Measurements from ENCODE around the gene OR7C2.

DNA sequence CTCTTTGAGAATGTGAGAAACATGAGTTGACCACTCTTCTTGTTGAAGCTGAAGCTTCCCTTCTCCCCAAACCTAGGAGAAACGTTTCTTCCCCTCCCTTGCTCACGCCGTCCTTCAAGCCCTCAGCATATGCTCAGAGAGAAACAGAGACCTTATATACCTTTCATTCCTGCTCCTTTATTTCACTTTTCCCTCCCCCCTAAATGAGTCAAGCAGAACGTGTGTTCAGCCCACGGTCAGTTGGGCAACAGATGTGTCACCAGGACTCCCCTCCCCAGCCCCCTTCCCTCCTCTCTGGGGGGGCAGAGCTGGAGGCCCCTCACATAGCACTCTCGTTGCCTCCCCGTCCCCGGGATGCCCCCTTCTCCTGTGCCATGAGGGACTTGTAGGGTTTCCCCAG, 8.6 kb downstream of the OR7C2 start:
- TF ChIP-seq CTCF (IDR thresholded peaks at IDR 0.05) (no peak), USF1 (CRISPR knock-in tag; IDR thresholded peaks at IDR 0.05) (no peak), SMAD4 (CRISPR knock-in tag; IDR thresholded peaks at IDR 0.05) (no peak), E2F1 (CRISPR knock-in tag; IDR thresholded peaks at IDR 0.05) (no peak), FOXJ3 (CRISPR knock-in tag; IDR thresholded peaks at IDR 0.05; ENCODE audit: borderline replicate concordance) (no peak), ZNF121 (CRISPR knock-in tag; IDR thresholded peaks at IDR 0.05) (no peak)
- TF ChIP-seq, protein P1, sequence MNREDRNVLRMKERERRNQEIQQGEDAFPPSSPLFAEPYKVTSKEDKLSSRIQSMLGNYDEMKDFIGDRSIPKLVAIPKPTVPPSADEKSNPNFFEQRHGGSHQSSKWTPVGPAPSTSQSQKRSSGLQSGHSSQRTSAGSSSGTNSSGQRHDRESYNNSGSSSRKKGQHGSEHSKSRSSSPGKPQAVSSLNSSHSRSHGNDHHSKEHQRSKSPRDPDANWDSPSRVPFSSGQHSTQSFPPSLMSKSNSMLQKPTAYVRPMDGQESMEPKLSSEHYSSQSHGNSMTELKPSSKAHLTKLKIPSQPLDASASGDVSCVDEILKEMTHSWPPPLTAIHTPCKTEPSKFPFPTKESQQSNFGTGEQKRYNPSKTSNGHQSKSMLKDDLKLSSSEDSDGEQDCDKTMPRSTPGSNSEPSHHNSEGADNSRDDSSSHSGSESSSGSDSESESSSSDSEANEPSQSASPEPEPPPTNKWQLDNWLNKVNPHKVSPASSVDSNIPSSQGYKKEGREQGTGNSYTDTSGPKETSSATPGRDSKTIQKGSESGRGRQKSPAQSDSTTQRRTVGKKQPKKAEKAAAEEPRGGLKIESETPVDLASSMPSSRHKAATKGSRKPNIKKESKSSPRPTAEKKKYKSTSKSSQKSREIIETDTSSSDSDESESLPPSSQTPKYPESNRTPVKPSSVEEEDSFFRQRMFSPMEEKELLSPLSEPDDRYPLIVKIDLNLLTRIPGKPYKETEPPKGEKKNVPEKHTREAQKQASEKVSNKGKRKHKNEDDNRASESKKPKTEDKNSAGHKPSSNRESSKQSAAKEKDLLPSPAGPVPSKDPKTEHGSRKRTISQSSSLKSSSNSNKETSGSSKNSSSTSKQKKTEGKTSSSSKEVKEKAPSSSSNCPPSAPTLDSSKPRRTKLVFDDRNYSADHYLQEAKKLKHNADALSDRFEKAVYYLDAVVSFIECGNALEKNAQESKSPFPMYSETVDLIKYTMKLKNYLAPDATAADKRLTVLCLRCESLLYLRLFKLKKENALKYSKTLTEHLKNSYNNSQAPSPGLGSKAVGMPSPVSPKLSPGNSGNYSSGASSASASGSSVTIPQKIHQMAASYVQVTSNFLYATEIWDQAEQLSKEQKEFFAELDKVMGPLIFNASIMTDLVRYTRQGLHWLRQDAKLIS (CRISPR knock-in tag; IDR thresholded peaks at IDR 0.05; ENCODE audit: borderline replicate concordance): no peak
